AG20443 (cell line): ENCODE data around the gene SLC25A13.

ENCODE experiments used
- DNase-seq: peaks from one replicate; pipeline ENCODE4 v3.0.0; 2012; ENCODE audit warnings: low spot score, mixed read lengths

The SLC25A13 gene

DNA sequence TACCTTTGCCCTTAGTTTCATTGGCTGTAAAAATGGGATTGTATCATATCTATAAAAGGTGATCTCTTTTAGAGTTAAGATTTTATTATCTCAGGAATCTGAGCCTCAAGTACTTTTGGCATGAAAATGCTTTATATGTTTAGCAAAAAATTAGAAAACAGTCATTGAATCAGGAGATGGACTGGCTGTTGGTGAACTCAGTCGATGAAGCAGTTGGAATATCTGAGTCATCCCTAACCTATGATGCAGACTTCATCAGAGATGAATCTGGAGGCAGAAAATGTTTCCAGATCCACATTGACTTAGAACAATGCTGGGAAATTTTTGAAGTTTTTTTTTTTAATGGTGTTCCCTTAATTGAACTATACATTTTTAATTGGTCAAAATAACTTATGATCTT lies 228.5 kb downstream of the SLC25A13 start:
- DNase-seq: peak; percentile 71

DNA sequence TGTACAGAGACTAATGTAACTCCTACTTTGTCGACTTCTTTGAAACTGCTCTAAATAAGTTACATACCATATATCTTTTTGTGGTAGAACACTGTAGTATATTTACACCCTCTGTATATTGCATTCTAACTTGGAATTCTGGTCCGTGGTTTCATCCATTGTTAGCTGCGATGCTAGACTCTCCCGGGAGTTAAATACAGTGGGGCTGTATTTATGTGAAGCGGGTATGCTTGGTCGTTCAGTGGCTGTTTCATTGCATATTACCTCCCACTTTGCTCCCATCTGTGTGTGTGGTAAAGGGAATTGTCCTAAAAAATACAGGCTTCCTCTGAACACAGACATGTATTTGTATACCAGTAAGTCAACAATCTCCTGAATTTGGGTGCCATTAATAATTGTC lies 231.1 kb downstream of the SLC25A13 start:
- DNase-seq: no peak

GRCh38 chr7:96089511-96089910 lies 232.4 kb downstream of the SLC25A13 start:
- no peak for DNase-seq

DNA sequence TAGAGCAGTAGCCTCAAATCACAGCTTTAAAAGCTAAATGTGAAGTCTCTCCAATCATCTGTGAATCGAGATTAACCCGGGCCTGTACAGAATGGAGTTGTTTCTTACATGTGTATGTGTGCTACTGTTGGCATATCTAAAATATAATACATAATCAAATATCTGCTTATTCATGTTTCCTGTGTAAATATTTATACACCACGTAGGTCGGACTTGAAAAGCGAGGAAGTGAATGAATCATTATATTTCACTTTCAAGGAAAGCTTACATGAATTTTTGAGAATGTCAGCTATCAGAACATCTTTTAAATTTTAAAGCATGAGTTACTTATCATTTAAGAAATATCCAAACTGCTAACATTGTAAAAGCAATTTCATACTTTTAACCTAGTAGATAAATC lies 233.3 kb downstream of the SLC25A13 start:
- DNase-seq: no peak

GRCh38 chr7:96085953-96086352 lies 235.9 kb downstream of the SLC25A13 start:
- DNase-seq: no peak

GRCh38 chr7:96084881-96085553 lies 236.9 kb downstream of the SLC25A13 start:
- peak; percentile 35 for DNase-seq

- DNase-seq: no peak
Observed at GRCh38 chr7:96080027-96080426, 241.9 kb downstream of the SLC25A13 start.

DNA sequence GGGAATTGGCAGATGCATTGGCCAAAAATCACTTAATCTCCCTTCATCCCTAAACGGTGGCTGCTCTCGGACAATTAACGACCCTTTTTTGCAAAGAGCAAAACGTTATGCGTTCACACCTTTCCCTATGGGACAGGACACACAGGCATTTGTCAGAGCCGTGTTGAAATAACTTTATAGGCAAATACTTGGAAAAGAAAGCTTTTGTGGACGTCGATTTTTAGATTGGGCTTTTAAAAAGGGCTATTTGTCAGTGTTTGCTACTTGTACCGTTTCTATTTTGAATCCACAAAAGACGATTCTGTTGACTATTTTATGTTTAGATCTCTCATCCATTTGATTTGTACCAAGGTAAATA lies 245.6 kb downstream of the SLC25A13 start:
- DNase-seq: no peak

- DNase-seq: peak; percentile 90
Observed at GRCh38 chr7:96075510-96076349, 246.2 kb downstream of the SLC25A13 start.

GRCh38 chr7:96074871-96075270 lies 247.0 kb downstream of the SLC25A13 start:
- DNase-seq: no peak
